ENCODE measurements around the gene MS4A10.
A peak's percentile ranks its signal among the peaks of the same experiment; 100 is the strongest.
"Not testable (repeated sequence)": the region's sequence is repeated elsewhere in the genome, so short reads cannot be mapped to it uniquely, and the experiment has no call there.

MS4A10 gene

DNA sequence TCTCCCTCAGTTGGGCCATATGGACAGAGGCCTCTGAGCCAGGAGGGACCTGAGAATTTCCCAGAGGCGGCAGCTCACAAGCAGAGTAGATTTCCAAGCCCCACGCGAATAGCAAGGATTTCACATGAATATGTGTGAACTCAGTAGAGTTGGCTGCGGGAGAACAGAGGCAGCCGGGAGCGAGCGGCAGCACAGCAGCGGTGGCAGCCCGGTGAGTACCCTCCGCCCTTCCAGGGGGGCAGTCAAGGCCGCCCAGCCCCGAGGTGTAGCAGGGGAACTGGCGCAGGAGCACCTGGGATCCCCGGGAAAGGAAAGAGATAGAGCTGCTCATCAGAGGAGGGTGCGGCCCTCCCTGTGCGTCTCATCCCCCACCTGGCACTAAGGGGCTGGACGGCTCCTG lies 36.9 kb upstream of the MS4A10 start:
- H3K4me3 ChIP-seq (ENCODE audit: low read length): no peak overlapping the region
- TF ChIP-seq, protein P1, sequence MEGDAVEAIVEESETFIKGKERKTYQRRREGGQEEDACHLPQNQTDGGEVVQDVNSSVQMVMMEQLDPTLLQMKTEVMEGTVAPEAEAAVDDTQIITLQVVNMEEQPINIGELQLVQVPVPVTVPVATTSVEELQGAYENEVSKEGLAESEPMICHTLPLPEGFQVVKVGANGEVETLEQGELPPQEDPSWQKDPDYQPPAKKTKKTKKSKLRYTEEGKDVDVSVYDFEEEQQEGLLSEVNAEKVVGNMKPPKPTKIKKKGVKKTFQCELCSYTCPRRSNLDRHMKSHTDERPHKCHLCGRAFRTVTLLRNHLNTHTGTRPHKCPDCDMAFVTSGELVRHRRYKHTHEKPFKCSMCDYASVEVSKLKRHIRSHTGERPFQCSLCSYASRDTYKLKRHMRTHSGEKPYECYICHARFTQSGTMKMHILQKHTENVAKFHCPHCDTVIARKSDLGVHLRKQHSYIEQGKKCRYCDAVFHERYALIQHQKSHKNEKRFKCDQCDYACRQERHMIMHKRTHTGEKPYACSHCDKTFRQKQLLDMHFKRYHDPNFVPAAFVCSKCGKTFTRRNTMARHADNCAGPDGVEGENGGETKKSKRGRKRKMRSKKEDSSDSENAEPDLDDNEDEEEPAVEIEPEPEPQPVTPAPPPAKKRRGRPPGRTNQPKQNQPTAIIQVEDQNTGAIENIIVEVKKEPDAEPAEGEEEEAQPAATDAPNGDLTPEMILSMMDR (conservative IDR thresholded peaks at IDR 0.05; ENCODE audit: low read length): no peak
- DNase-seq (ENCODE audit: low read depth): no peak

DNA sequence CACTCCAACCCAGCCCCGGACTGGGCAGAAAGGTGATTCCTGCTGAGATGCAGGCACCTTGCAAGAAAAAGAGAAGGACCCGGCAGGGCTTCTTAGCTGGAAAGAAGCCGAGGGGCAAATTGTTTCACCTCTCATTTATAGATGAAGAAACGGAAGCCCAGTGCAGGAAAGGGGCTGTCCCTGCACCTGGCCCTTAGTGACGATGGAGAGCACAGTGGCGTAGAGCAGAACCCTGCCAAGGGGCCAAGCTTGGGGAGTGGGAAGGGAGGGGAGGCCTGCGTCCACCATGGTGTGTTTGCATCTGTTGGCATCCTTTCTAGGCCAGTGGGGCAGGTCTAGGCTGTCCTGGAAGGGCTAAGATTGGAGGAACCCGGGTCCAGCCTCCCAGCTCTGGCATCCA lies 36.3 kb upstream of the MS4A10 start:
- DNase-seq (ENCODE audit: low read depth): no peak
- H3K4me3 ChIP-seq (ENCODE audit: low read length): no peak overlapping the region
- TF ChIP-seq, protein P1 (conservative IDR thresholded peaks at IDR 0.05; ENCODE audit: low read length): no peak

DNA sequence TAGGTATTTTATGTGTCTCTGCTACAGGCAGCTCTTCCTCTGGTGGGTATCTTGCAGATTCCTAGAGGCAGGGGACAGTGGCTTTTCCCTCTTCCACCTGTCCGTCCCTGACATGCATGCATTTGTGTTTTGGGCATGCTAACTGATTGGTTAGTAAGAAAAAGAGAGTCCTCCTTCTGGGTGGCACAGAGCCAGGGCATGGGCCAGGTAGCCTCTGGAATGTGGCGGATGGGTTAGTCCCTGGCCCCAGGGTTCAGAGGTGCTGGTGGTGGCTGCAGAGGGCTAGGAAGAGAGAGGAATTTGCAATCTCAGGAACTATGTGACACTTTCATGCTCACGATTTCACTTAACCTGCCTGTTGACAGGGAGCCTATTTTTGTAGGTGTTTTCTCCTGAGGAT lies 34.2 kb upstream of the MS4A10 start:
- TF ChIP-seq, protein P1 (conservative IDR thresholded peaks at IDR 0.05; ENCODE audit: low read length): no peak

DNA sequence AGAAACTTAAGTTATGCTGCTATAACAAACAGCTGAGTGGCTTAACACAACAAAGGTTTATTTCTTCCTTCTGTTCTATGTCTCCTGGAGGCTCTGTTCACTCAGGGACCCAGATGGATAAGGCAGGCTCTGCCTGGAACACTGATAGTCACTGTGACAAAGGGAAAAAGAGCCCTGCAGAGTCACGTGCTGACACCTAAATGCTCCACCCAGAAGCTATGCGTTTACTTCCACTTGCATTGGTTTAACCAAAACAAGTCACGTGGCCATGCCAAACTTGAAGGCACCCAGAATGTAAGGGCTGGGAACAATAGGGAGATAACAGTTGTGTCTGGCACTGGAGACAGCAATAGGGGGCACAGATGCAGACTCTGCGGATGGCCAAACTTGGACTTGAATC lies 31.8 kb upstream of the MS4A10 start:
- no peak for DNase-seq (ENCODE audit: low read depth)
- TF ChIP-seq, protein P1 (conservative IDR thresholded peaks at IDR 0.05; ENCODE audit: low read length): no peak
- no peak overlapping the region for H3K4me3 ChIP-seq (ENCODE audit: low read length)

More for the DNA sequence above, 34.2 kb upstream of the MS4A10 start:
- DNase-seq (ENCODE audit: low read depth): no peak
- H3K4me3 ChIP-seq (ENCODE audit: low read length): no peak overlapping the region

DNA sequence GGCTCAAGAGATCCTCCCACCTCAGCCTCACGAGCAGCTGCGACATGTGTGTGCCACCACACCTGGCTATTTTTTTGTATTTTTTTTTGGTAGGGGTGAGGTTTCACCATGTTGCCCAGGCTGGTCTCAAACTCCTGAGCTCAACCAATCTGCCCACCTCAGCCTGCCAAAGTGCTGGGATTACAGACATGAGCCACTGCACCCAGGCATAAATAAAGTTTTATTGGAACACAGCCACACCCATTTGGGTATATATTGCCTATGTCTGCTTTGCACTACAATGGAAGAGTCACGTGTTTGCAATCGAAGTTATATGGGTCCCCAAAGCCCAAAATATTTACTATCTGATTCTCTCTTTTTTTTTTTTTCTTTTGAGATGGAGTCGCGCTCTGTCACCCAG lies 30.2 kb upstream of the MS4A10 start:
- TF ChIP-seq, protein P1 (conservative IDR thresholded peaks at IDR 0.05; ENCODE audit: low read length): no peak
- no peak overlapping the region for H3K4me3 ChIP-seq (ENCODE audit: low read length)
- no peak for DNase-seq (ENCODE audit: low read depth)

DNA sequence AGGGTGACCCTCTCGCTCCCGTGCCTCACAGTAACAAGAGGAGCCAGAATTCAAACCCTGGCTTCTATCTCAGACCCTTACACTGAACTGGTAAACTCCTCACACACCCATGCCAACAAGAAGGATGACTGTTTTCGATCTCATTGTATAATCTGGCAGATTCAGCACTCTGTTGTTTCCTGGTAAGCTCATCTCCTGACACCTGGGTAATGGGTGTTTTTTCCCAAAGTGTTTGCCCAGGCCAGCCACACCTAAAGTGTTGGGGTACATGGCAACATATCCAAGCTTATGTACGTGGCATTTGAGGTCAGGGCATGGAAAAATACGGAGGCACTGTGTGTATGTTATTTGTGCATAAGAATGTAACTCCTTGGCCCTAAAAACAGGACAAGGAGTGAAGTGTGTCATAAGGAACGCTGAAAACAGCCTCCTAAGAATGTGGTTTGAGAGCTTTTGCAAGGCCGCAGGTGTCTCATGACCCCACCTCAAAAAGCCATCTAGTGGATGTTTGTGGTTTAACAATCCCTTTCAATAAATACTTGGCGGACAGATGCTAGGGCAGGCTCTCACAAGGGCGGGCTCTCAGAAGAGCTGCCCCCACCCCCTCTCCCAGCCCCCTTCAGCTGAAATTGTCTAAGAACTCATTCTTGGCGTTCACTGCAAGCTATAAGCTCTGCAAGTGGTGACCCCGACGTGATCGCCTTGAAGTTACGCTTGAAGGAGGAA lies 28.7 kb upstream of the MS4A10 start, which contains the start of gene MS4A15:
MS4A15 (plus strand) TSS at position 561 of the 726 bp plus-strand sequence. CDS start 6,867 bp downstream, outside the sequence.
- peak; percentile 3 for DNase-seq (ENCODE audit: low read depth)
- TF ChIP-seq, protein P1 (conservative IDR thresholded peaks at IDR 0.05; ENCODE audit: low read length): peak; percentile 10; the same call in 1 of the 2 replicates
- H3K4me3 ChIP-seq (ENCODE audit: low read length): no peak within 1 kb of the TSS

DNA sequence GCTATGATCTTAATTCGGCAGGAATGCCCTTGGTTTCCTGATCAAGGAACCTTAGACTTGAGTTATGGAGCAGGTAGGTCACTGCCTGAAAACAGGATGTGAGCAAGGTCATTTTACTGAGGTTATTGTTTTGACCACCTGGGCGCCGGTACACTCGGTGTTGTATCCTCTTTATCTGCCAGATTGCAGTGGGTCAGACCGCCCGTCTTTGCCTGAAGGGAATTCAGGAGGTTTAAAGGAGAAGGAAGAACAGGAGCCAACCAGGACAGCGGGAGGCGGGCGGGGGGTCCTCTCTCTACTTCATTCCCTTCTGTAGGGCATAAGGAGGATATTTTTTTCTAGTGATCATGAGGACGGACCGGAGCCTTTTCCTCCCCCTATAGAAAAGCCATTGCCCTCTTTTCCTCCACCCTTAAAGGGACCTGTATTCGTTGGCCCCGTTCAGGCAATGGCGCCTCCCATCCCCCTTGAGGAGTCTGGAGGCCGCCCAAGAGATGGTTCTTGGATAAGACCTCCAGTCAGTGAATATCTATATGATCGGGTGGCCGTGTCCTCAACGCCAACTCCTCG lies 27.8 kb upstream of the MS4A10 start:
- DNase-seq (ENCODE audit: low read depth): no peak
- TF ChIP-seq, protein P1 (conservative IDR thresholded peaks at IDR 0.05; ENCODE audit: low read length): no peak
- H3K4me3 ChIP-seq (ENCODE audit: low read length): no peak overlapping the region

DNA sequence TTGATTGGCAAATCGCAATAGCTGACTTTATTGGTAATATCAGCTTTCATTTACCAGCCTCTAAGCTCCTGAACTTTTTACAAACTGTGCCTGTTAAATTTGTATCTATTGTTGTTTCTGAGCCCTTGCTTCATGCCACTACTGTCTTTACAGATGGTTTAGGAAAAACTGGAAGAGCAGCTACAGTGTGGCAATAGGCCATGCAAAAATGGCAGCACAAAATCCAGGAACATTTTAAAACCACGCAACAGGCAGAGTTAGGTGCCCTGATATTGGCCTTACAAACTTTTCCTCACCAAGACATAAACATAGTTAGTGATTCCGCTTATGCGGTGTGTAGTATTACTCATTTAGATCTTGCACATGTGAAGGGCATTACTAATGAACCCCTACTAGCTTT lies 26.5 kb upstream of the MS4A10 start:
- DNase-seq (ENCODE audit: low read depth); H3K4me3 ChIP-seq (ENCODE audit: low read length): not testable (repeated sequence)

DNA sequence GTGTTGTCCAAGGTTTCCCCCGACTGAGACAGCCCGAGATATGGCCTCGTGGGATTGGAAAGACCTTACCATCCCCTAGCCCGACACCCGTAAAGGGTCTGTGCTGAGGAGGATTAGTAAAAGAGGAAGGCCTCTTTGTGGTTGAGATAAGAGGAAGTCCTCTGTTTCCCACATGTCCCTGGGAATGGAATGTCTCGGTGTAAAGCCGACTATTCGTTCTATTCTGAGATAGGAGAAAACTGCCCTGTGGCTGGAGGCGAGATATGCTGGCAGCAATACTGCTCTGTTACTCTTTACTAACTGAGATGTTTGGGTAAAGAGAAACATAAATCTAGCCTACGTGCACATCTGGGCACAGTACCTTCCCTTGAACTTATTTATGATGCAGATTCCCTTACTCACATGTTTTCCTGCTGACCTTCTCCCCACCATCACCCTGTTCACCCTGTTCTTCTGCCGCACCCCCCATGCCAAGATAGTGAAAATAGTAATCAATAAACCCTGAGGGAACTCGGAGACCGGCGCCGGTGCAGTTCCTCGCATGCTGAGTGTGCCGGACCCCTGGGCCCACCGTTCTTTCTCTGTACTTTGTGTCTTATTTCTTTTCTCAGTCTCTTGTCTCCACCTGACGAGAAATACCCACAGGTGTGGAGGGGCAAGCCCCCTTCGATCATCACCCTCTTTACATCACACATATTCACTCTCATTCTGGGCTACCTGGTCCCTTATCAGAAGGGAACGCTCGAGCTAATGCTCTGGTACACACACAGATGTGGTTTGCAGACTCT lies 25.5 kb upstream of the MS4A10 start:
- H3K4me3 ChIP-seq (ENCODE audit: low read length); DNase-seq (ENCODE audit: low read depth): not testable (repeated sequence)
